ENCODE results near the gene SCFD2.

SCFD2 gene

GRCh38 chr4:53355930-53356521 is 9.8 kb downstream of the SCFD2 start:
- H3K27ac ChIP-seq (replicated peaks): no peak overlapping the region
- DNase-seq (ENCODE audit: low read depth in 1 of 2, low spot score in 1 of 2): no peak
- no peaks in the 10 kb centered on the region for H3K27me3 ChIP-seq (ENCODE audit: insufficient read depth, poor library complexity, severe bottlenecking)
- no peak overlapping the region for H3K4me3 ChIP-seq (replicated peaks; ENCODE audit: insufficient read depth, low read length)
- TF ChIP-seq SPI1 (IDR thresholded peaks at IDR 0.05; ENCODE audit: borderline replicate concordance, low read depth) (peak; percentile 40; the same call in 1 of the 2 replicates), REST (IDR thresholded peaks at IDR 0.05; ENCODE audit: insufficient replicate concordance, low read depth) (no peak)

GRCh38 chr4:53354012-53354722 is 11.7 kb downstream of the SCFD2 start:
- no peak for DNase-seq (ENCODE audit: low read depth in 1 of 2, low spot score in 1 of 2)
- Histone ChIP-seq H3K27ac (replicated peaks) (no peak overlapping the region), H3K4me3 (replicated peaks; ENCODE audit: insufficient read depth, low read length) (no peak overlapping the region), H3K27me3 (ENCODE audit: insufficient read depth, poor library complexity, severe bottlenecking) (no peaks in the 10 kb centered on the region)
- TF ChIP-seq CTCF (IDR thresholded peaks at IDR 0.05; ENCODE audit: insufficient read depth, low read length) (no peak), REST (IDR thresholded peaks at IDR 0.05; ENCODE audit: insufficient replicate concordance, low read depth) (no peak), GABPA (IDR thresholded peaks at IDR 0.05; ENCODE audit: low read depth) (no peak), SPI1 (IDR thresholded peaks at IDR 0.05; ENCODE audit: borderline replicate concordance, low read depth) (no peak), POLR2AphosphoS5 (IDR thresholded peaks at IDR 0.05; ENCODE audit: low read depth) (no peak)

- Histone ChIP-seq H3K27ac (replicated peaks) (no peak overlapping the region), H3K4me3 (replicated peaks; ENCODE audit: insufficient read depth, low read length) (no peak overlapping the region), H3K27me3 (ENCODE audit: insufficient read depth, poor library complexity, severe bottlenecking) (no peaks in the 10 kb centered on the region)
- DNase-seq (ENCODE audit: low read depth in 1 of 2, low spot score in 1 of 2): no peak
- TF ChIP-seq SPI1 (IDR thresholded peaks at IDR 0.05; ENCODE audit: borderline replicate concordance, low read depth) (no peak), CTCF (IDR thresholded peaks at IDR 0.05; ENCODE audit: insufficient read depth, low read length) (no peak), POLR2AphosphoS5 (IDR thresholded peaks at IDR 0.05; ENCODE audit: low read depth) (no peak), GABPA (IDR thresholded peaks at IDR 0.05; ENCODE audit: low read depth) (no peak), REST (IDR thresholded peaks at IDR 0.05; ENCODE audit: insufficient replicate concordance, low read depth) (no peak)
Observed at GRCh38 chr4:53349091-53349491, 16.8 kb downstream of the SCFD2 start.

Data from HL-60 (cell line).